Esophagus muscularis mucosa (tissue), 4 donors: ENCODE measurements around the gene P2RY2. TPM values are rescaled to one million over a fixed set of nuclear protein-coding genes. Genes with fewer than 3 reads are reported as not detected.
A peak's percentile ranks its signal among the peaks of the same experiment; 100 is the strongest.

Source experiments
- DNase-seq: peaks from one replicate; pipeline ENCODE4 v3.0.0-alpha.2; 2017; ENCODE audit errors: extremely low spot score
- H3K27ac ChIP-seq, 4 donors: fragments of 200-600 bp; sonication (generic); replicated peaks in 1 of 4; 1 replicate in 3 of 4; 2 replicates in 1 of 4; pipeline ENCODE4 v1.5.1; 2016 to 2019; ENCODE audit warnings: mild to moderate bottlenecking in 1 of 4
- H3K27me3 ChIP-seq, 4 donors: fragments of 200-600 bp; sonication (generic); one replicate each; pipeline versions ENCODE4 v1.5.1 to v1.6.0; 2016 to 2019
- H3K36me3 ChIP-seq, 4 donors: fragments of 200-600 bp; sonication (generic); one replicate each; pipeline ENCODE4 v1.5.1; 2016 to 2019
- H3K4me1 ChIP-seq, 4 donors: fragments of 200-600 bp; sonication (generic); one replicate each; pipeline ENCODE4 v1.5.1; 2016 to 2019
- H3K4me3 ChIP-seq, 4 donors: fragments of 200-600 bp; sonication (generic); 1 replicate in 2 of 4; 2 replicates in 2 of 4; pipeline ENCODE4 v1.5.1; 2016 to 2019; ENCODE audit warnings: mild to moderate bottlenecking in 4 of 4, moderate library complexity in 1 of 4
- H3K9me3 ChIP-seq, 4 donors: fragments of 200-600 bp; sonication (generic); 1 replicate in 3 of 4; 2 replicates in 1 of 4; pipeline ENCODE4 v1.5.1; 2016 to 2019
- CTCF ChIP-seq, 3 experiments: fragments of 200-600 bp in 2 of 3; fragments of 450-650 bp in 1 of 3; sonication (generic) in 2 of 3; IDR thresholded peaks; one replicate each; pipeline ENCODE4 v1.5.1; 2017 to 2019; ENCODE audit warnings: antibody characterized with exemption in 3 of 3, mild to moderate bottlenecking in 2 of 3, moderate library complexity in 1 of 3
- EP300 ChIP-seq: sonication (generic); formaldehyde crosslinking; IDR thresholded peaks from one replicate; pipeline ENCODE4 v1.6.1; 2017; ENCODE audit warnings: antibody characterized with exemption
- POLR2A ChIP-seq: fragments of 450-650 bp; IDR thresholded peaks from one replicate; pipeline ENCODE4 v1.6.1; 2017; ENCODE audit warnings: antibody characterized with exemption, moderate library complexity, mild to moderate bottlenecking, low read depth
- POLR2AphosphoS5 ChIP-seq, 2 donors: sonication (generic); formaldehyde crosslinking; IDR thresholded peaks; one replicate each; pipeline ENCODE4 v1.6.1; 2017; ENCODE audit warnings: antibody characterized with exemption in 2 of 2
- WGBS: methylation state at CpG from one replicate; pipeline ENCODE4 v1.1.5; 2018; 5-methylcytosine and 5-hydroxymethylcytosine counted together
- intact Hi-C: fragments of 100-400 bp; cut with DNase I; formaldehyde crosslinking; loops from one replicate; pipeline ENCODE4 v1.15.1; 2023
- total RNA-seq, 4 donors: library from RNA; depleted of rRNA; stranded (reverse); fragments of >200 nt; gene quantifications; one replicate each; pipeline versions ENCODE4 v1.1.0 to v1.2.1, GENCODE V29; 2016

P2RY2 gene
- total RNA-seq, 4 donors from 2014 or later: 0.32 to 0.83 (median 0.52) TPM; not detected in 1

DNA sequence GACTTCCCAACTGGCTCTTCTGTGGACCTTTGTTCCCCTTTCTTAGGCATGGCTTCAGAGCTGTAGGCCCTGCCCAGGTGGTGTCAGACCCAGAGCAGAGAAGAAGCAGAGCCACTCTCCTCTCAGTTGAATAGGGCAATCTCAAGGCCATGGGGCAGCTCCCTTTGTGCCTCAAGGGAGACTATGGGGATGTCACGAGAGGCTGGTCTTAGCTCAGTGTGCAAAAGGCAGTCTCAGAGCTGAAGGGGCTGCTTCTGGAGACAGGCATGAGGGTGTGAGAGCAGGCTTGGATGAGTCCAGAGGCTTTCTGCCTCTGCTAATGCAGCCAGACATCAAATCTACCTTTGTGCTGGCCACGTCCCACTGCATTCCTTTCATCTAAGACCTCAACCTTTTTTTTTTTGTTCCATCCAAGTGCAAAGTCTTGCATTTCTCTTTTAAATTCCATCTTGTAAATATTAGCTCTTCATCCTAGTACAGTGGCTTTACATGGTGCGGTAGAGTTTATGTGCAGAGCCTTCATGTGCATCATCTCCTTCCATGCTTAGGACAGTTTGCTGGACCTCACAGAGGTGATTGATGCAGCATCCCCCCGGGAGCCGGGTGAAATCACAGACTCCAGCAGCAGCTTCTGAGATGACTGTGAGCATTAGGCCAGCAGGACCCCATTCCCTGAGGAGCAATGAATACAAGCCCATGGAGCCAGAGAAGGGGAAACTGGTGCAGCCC lies 41.8 kb upstream of the P2RY2 start:
- Histone ChIP-seq H3K4me3 (no peak overlapping the region), H3K4me1 (peaks cover 25 to 54% (median 31%) of the 10 kb centered on the region in 4 donors), H3K27me3 (no peaks in the 10 kb centered on the region), H3K27ac (peak overlapping the region in 3 of 4 donors; percentile 10 to 63 (median 42)), H3K36me3 (no peaks in the 10 kb centered on the region), H3K9me3 (no peaks in the 10 kb centered on the region)
- intact Hi-C loops: loop anchor here (2.0 to 10.0 kb wide), 3 partner anchors 36 to 452 kb away; no protein-coding TSS in a partner anchor
- WGBS: 92% methylated on average over 5 of the region's 5 CpGs
- TF ChIP-seq CTCF (IDR thresholded peaks at IDR 0.05) (no peak), POLR2A (no peak), EP300 (no peak), POLR2AphosphoS5 (IDR thresholded peaks at IDR 0.05) (no peak)
- DNase-seq: no peak

- TF ChIP-seq EP300 (no peak), POLR2AphosphoS5 (IDR thresholded peaks at IDR 0.05) (no peak), POLR2A (no peak), CTCF (IDR thresholded peaks at IDR 0.05) (no peak)
- no peak for DNase-seq
- H3K9me3 ChIP-seq: no peaks in the 10 kb centered on the region
- no peaks in the 10 kb centered on the region for H3K27me3 ChIP-seq
- H3K4me1 ChIP-seq: peaks cover 25 to 52% (median 31%) of the 10 kb centered on the region in 4 donors
- no peak overlapping the region for H3K4me3 ChIP-seq
- H3K27ac ChIP-seq: peak overlapping the region in 3 of 4 donors; percentile 63 to 75 (median 67)
- WGBS: 86% methylated on average over 1 of the region's 1 CpG
- no peaks in the 10 kb centered on the region for H3K36me3 ChIP-seq
- intact Hi-C loops: loop anchor here (2.0 to 10.0 kb wide), 3 partner anchors 36 to 452 kb away; no protein-coding TSS in a partner anchor
Measured at GRCh38 chr11:73176874-73177155, 41.3 kb upstream of the P2RY2 start.

DNA sequence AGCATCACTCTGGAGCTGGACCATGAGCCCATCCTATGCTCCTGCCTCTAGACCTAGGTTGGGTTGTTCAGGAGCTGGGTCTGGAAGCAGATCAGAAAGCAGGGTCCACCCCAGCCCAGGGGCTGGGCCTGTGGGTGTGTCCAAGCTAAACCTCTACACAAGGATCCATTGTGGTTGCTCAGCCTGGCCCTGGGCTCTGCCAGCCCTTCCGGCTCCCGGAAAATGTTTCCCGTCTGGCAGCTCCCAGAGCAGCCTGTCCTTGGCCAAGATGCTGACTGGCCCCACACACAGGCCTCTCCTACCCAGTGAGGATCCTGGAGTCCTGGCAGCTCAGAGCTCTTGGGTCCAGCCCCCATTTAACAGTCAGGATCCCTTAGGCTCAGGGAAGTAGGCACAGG lies 40.7 kb upstream of the P2RY2 start:
- Histone ChIP-seq H3K27me3 (no peaks in the 10 kb centered on the region), H3K27ac (peak overlapping the region; percentile 51 to 75 (median 65)), H3K4me1 (peaks cover 25 to 52% (median 31%) of the 10 kb centered on the region in 4 donors), H3K4me3 (peak overlapping the region in 1 of 4 donors; percentile 23), H3K9me3 (no peaks in the 10 kb centered on the region), H3K36me3 (no peaks in the 10 kb centered on the region)
- DNase-seq: no peak
- WGBS: no CpG with 5 or more reads among the region's 3 CpGs
- intact Hi-C loops: loop anchor here (2.0 to 10.0 kb wide), 3 partner anchors 37 to 453 kb away; no protein-coding TSS in a partner anchor
- TF ChIP-seq EP300 (no peak), POLR2AphosphoS5 (IDR thresholded peaks at IDR 0.05) (peak in 1 of 2 donors; percentile 11)

- TF ChIP-seq EP300: no peak
- TF ChIP-seq CTCF (IDR thresholded peaks at IDR 0.05): peak; percentile 76 to 89 (median 82)
- TF ChIP-seq POLR2AphosphoS5 (IDR thresholded peaks at IDR 0.05): peak; percentile 44 to 61
- TF ChIP-seq POLR2A: no peak
- no peaks in the 10 kb centered on the region for H3K9me3 ChIP-seq
- intact Hi-C loops: loop anchor here (1.0 to 10.0 kb wide), 4 partner anchors 37 to 453 kb away; no protein-coding TSS in a partner anchor
- WGBS: 40% methylated on average over 14 of the region's 15 CpGs
- peak overlapping the region in 1 of 4 donors; percentile 23 for H3K4me3 ChIP-seq
- no peaks in the 10 kb centered on the region for H3K27me3 ChIP-seq
- peak; percentile 95 for DNase-seq
- peaks cover 25 to 51% (median 31%) of the 10 kb centered on the region in 4 donors for H3K4me1 ChIP-seq
- H3K27ac ChIP-seq: peak overlapping the region; percentile 51 to 75 (median 65)
- H3K36me3 ChIP-seq: no peaks in the 10 kb centered on the region
Measured at GRCh38 chr11:73177778-73178539, 40.1 kb upstream of the P2RY2 start.

- Histone ChIP-seq H3K27ac (no peak overlapping the region), H3K9me3 (no peaks in the 10 kb centered on the region), H3K27me3 (no peaks in the 10 kb centered on the region), H3K36me3 (no peaks in the 10 kb centered on the region), H3K4me3 (no peak overlapping the region), H3K4me1 (peaks cover 25 to 44% (median 31%) of the 10 kb centered on the region in 4 donors)
- no peak for DNase-seq
- intact Hi-C loops: loop anchor here (1.0 to 10.0 kb wide), 3 partner anchors 256 to 454 kb away; no protein-coding TSS in a partner anchor
- WGBS: 91% methylated on average over 4 of the region's 4 CpGs
- no peak for TF ChIP-seq CTCF (IDR thresholded peaks at IDR 0.05)
- TF ChIP-seq EP300: no peak
- no peak for TF ChIP-seq POLR2A
- no peak for TF ChIP-seq POLR2AphosphoS5 (IDR thresholded peaks at IDR 0.05)
Measured at GRCh38 chr11:73178681-73179080, 39.4 kb upstream of the P2RY2 start.
